Measurements from ENCODE around the gene SLC35D1. TPM values are rescaled to one million over a fixed set of nuclear protein-coding genes. Genes with fewer than 3 reads are reported as not detected.
"Not testable (repeated sequence)": the region's sequence is repeated elsewhere in the genome, so short reads cannot be mapped to it uniquely, and the experiment has no call there.

SLC35D1 gene
- 3.1 TPM for total RNA-seq
- long read RNA-seq, full-length matches to known transcripts, result 1 of 2 reads
- long read RNA-seq, partial matches to known transcripts, result 1 of 2 reads
- long read RNA-seq, other reads (novel, unspliced or antisense), result 0 of 2 reads

DNA sequence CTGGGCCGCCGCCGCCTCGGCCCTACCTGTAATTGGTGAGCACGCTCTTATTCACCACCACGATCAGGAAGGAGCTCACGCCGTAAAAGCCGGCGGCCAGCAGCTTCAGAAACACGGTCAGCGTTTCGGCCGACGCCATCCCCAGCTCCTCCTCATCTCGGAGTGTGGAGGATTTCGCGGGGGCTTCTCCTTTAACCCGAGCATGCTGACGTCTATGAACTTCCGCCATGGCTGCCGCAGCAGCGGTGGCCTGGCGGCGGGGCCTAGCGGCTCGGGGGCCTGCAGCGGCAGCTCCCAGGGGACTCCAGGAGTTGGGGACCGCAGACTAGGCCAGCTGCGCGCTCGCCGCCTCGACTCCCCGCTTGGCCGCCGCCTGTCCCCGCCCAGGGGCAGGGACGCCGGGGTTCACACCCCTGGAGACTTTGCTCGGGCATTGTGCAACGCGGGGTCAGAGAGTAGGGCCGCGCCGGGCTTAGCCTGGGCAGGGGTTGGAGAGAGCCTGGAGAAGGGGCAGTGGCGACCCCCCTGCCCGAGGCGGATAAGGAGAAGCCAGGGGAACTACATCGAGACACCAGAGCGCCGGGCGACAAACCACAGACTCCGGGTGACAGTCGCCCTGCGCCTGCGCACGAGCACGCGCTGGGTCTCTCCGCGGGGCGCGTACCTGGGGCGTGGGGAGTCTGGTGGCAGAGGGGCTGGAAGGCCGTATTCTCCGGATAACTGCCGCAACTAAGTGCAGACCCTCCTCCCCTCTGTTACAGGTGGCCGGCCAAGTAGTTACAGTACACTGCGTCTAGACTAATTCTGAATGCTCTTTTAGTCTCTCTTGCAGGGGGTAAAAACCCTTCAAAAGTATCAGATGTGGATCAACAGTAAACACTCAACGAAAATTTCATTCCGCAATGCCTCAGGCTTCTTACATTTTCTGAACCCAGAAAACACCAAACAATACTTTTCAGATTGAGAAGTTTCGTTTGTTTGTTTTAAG, at the start of gene SLC35D1:
Gene SLC35D1, minus strand, starts transcription at position 364 of the 988 bp plus-strand sequence. Its CDS starts 135 bp downstream, at position 229.
- peak; percentile 86 for ATAC-seq (ENCODE audit: poor library complexity)
- peak; percentile 86 for DNase-seq
- intact Hi-C loops (cut with DNase I), result loop anchor here (10.0 kb wide), 1 partner anchor 129 kb away; the partner anchor contains the start of genes DNAI4 and MIER1

DNA sequence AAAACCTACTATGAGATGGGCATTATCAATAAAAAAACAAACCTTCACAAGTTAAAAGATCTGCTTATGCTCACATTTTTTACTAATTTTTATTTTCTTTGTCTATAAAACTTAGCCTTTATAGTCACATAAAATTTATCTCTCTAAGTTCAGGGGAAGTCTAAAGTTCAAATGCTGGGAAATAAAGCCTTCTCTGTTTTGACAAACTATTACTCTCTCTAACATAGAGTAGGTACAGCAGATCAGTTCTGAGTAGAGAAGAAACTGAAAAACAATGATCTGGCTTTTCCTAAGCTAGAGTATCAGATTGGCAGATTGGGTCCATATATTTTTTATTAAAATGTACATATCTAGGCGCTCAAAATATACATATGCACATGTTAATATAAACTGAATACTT, 49.6 kb upstream of the SLC35D1 start:
- ATAC-seq (ENCODE audit: poor library complexity), result no peak
- intact Hi-C loops (cut with DNase I), result no loop called here
- DNase-seq, result no peak

- ATAC-seq (ENCODE audit: poor library complexity) (no peak), DNase-seq (no peak)
- intact Hi-C loops (cut with DNase I), result no loop called here
These were observed 46.9 kb upstream of the SLC35D1 start for GRCh38 chr1:67100833-67101232.

DNA sequence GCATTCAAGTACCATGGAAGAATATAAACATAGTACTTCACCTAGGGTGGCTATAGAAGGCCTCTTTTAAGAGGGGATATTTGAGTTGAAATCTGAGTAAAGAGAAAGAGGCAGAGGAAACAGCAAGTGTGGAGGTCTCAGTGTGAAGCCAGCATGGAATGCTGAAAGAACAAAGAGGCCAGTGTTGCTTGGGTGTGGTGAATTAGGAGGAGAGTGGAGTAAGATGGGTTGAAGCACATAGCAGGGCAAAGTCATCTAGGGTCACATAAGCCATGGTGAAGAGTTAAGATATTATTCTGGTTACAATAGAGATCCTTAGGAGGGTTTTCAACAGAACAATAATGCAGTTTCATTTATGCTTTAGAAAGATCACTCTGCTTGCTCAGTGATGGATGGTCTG, 43.4 kb upstream of the SLC35D1 start:
- intact Hi-C loops (cut with DNase I), result no loop called here
- DNase-seq (no peak), ATAC-seq (ENCODE audit: poor library complexity) (no peak)

DNA sequence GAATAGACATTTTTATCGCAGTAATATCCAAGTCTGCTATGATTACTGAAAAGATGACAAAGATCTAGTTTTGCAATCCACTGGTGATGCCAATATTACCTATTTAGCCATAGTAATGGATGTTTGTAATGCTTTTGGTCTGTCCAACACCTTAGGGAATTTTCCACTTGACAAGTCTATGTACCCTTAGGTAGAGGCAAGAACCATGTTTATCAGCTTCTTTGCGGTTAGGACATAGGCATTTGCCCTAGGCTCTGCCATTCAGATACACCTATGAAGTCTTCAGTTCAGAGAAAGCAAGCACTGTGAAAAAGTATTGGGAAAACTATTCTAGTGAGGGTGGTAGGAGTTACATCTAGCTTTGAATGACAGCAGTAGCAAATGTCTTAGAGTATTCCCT, 40.2 kb upstream of the SLC35D1 start:
- intact Hi-C loops (cut with DNase I), result no loop called here
- ATAC-seq (ENCODE audit: poor library complexity) (no peak), DNase-seq (no peak)

DNA sequence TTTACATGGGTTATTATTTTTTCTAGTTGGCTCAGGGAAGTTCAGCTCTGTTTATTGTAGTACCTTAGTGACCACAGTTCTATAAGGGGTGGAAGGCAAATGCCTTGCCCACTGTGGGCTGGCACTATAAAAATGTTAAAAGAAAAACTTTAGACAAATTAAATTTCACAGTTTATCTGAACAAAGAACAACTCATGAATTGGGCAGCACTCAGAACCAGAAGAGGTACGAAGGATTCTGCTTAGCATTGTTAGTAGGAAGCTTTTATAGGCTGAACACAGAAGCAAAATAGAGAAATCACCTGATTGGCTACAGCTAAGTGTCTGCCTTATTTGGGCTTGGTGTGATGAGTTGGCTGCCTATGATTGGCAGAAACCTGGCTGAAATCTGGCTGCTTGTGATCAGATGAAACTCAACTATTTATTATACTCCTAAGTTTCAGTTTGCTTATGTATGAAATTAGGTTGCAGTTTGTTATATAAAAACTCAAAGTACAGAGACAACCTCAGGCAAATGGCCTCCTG, 35.8 kb upstream of the SLC35D1 start:
- ATAC-seq (ENCODE audit: poor library complexity), result no peak
- no peak for DNase-seq
- intact Hi-C loops (cut with DNase I), result no loop called here

- DNase-seq (no peak), ATAC-seq (ENCODE audit: poor library complexity) (no peak)
- intact Hi-C loops (cut with DNase I), result no loop called here
These were observed 34.5 kb upstream of the SLC35D1 start for GRCh38 chr1:67088440-67088839.

- intact Hi-C loops (cut with DNase I), result no loop called here
- DNase-seq, result no peak
- no peak for ATAC-seq (ENCODE audit: poor library complexity)
These were observed 31.4 kb upstream of the SLC35D1 start for GRCh38 chr1:67085326-67085725.

- intact Hi-C loops (cut with DNase I), result no loop called here
- ATAC-seq (ENCODE audit: poor library complexity) (no peak), DNase-seq (no peak)
These were observed 30.9 kb upstream of the SLC35D1 start for GRCh38 chr1:67084765-67085318.

GRCh38 chr1:67078291-67078690, 24.3 kb upstream of the SLC35D1 start:
- DNase-seq, result no peak
- ATAC-seq (ENCODE audit: poor library complexity), result no peak
- intact Hi-C loops (cut with DNase I), result no loop called here

DNA sequence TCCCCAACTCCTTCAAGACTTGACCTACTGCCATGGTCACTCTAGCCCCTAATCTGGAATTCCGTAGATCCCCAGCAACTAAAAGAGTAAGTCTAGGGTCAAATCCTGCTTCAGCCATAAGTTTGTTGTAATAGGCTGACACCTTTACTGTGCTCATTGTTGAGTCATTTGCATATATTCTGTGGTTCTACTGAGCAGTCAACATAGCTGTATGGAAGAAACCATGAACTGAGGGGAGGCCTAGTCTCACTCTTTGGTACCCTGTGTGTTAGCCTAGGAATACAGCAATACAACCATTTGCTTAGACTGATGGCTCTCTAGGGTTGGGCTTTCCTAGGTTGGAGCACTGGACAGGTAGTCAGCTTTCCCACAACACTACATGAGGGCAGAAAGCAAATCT, 23.6 kb upstream of the SLC35D1 start:
- intact Hi-C loops (cut with DNase I), result no loop called here
- ATAC-seq (ENCODE audit: poor library complexity), result no peak

DNA sequence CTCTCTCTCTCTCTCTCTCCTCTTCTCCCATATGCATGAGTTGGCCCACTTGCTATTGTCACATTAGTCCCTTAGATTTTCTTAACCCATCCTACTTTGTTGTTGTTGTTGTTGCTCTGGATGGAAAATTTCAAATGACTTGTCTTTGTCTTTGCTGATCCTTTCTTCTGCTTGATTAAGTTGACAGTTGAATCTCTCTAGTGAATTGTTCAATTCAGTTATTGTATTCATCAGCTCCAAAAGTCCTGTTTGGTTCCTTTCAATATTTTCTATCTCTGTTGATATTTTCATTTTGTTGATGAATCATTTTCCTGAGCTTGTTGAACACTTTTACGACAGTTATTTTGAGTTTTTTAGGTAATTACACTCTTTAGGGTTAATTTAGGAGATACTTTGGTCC, 18.8 kb upstream of the SLC35D1 start:
- ATAC-seq (ENCODE audit: poor library complexity), result no peak
- intact Hi-C loops (cut with DNase I), result no loop called here
- DNase-seq, result no peak

More for the DNA sequence above, 23.6 kb upstream of the SLC35D1 start:
- DNase-seq, result no peak

GRCh38 chr1:67067655-67068054, 13.7 kb upstream of the SLC35D1 start:
- DNase-seq; ATAC-seq (ENCODE audit: poor library complexity); intact Hi-C loops (cut with DNase I): not testable (repeated sequence)

GRCh38 chr1:67062412-67062811, 8.5 kb upstream of the SLC35D1 start:
- intact Hi-C loops (cut with DNase I), result no loop called here
- DNase-seq, result no peak
- no peak for ATAC-seq (ENCODE audit: poor library complexity)

GRCh38 chr1:67061266-67061665, 7.3 kb upstream of the SLC35D1 start:
- intact Hi-C loops (cut with DNase I), result no loop called here
- DNase-seq, result no peak
- ATAC-seq (ENCODE audit: poor library complexity), result no peak

GRCh38 chr1:67060811-67061218, 6.9 kb upstream of the SLC35D1 start:
- ATAC-seq (ENCODE audit: poor library complexity) (no peak), DNase-seq (no peak)
- intact Hi-C loops (cut with DNase I), result no loop called here

- intact Hi-C loops (cut with DNase I), result loop anchor here (10.0 kb wide), 1 partner anchor 135 kb away; the partner anchor contains the start of genes DNAI4 and MIER1
- DNase-seq, result no peak
- no peak for ATAC-seq (ENCODE audit: poor library complexity)
These were observed 5.4 kb upstream of the SLC35D1 start for GRCh38 chr1:67059346-67059745.

DNA sequence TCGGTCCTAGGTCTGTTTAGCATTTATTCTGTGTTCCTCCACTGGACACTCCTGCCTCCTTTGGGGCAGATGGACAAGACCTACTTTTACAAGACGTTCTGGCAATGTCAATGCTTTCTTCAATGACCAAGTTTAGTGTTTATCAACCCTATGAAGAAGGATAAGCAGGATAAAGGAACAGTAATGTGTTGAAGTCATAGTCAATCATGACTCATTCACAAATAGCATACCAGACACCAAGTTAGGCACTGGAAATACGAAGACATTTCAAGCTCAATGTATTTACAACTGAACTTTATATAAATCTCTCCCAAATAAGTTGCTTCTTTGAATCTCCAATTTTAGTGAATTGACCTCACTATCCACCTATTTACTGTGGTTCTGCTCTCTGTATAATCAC, 4.8 kb upstream of the SLC35D1 start:
- DNase-seq, result no peak
- intact Hi-C loops (cut with DNase I), result loop anchor here (10.0 kb wide), 1 partner anchor 134 kb away; the partner anchor contains the start of genes DNAI4 and MIER1
- ATAC-seq (ENCODE audit: poor library complexity), result no peak

DNA sequence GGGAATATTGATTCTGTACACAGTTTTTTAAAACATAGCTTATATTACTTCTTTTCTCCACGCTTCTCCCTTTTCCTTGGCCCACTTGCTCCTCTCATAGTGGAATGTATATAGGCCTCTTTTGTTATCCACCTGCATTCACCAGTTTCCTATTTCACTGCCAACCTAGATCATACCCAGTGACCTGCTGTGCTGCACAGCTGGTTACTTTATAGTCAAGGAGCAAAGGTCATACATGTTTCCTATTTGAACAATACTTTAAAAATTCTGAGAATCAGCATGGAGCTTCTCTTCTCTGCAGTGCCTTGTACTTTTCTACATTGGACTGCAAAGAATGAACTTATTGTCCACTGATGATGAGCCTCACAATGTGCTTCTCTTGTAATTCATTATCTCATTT, 4.3 kb upstream of the SLC35D1 start:
- ATAC-seq (ENCODE audit: poor library complexity) (no peak), DNase-seq (no peak)
- intact Hi-C loops (cut with DNase I), result loop anchor here (10.0 kb wide), 1 partner anchor 133 kb away; the partner anchor contains the start of genes DNAI4 and MIER1

All from Right ventricle myocardium superior (tissue), 1 donor.